Right lobe of liver (tissue), 4 donors: ENCODE results near the gene ACTN4.
"Not testable (repeated sequence)": the region's sequence is repeated elsewhere in the genome, so short reads cannot be mapped to it uniquely, and the experiment has no call there.

Source experiments
- POLR2A ChIP-seq: fragments of 450-650 bp; IDR thresholded peaks from one replicate; pipeline ENCODE4 v1.6.1; 2017; ENCODE audit warnings: antibody characterized with exemption, mild to moderate bottlenecking
- TF ChIP-seq, protein P1 (sequence below), 4 donors: fragments of 200-600 bp in 3 of 4; fragments of 450-650 bp in 1 of 4; IDR thresholded peaks; one replicate each; pipeline versions ENCODE4 v1.5.1 to v1.8.0; 2016 to 2022; ENCODE audit warnings: antibody characterized with exemption in 4 of 4, mild to moderate bottlenecking in 2 of 4
- donor health status: DM: no; HTN: no; CAD: no.
- donor health status: DM: no; HTN: no; CAD: no.
- donor health status: DM: no; HTN: yes; CAD: no.

- TF ChIP-seq, protein P1, sequence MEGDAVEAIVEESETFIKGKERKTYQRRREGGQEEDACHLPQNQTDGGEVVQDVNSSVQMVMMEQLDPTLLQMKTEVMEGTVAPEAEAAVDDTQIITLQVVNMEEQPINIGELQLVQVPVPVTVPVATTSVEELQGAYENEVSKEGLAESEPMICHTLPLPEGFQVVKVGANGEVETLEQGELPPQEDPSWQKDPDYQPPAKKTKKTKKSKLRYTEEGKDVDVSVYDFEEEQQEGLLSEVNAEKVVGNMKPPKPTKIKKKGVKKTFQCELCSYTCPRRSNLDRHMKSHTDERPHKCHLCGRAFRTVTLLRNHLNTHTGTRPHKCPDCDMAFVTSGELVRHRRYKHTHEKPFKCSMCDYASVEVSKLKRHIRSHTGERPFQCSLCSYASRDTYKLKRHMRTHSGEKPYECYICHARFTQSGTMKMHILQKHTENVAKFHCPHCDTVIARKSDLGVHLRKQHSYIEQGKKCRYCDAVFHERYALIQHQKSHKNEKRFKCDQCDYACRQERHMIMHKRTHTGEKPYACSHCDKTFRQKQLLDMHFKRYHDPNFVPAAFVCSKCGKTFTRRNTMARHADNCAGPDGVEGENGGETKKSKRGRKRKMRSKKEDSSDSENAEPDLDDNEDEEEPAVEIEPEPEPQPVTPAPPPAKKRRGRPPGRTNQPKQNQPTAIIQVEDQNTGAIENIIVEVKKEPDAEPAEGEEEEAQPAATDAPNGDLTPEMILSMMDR (IDR thresholded peaks at IDR 0.05) = not testable (repeated sequence)
- not testable (repeated sequence) for TF ChIP-seq POLR2A
Measured at GRCh38 chr19:38770228-38770948, 122.9 kb downstream of the ACTN4 start.
